Measurements from ENCODE around the gene USP22. TPM values are rescaled to one million over a fixed set of nuclear protein-coding genes. Genes with fewer than 3 reads are reported as not detected.
"Not testable (repeated sequence)": the region's sequence is repeated elsewhere in the genome, so short reads cannot be mapped to it uniquely, and the experiment has no call there.

USP22 gene
- total and polyA plus RNA-seq, 2 experiments from 2014 or later: 68.9 to 296 TPM

DNA sequence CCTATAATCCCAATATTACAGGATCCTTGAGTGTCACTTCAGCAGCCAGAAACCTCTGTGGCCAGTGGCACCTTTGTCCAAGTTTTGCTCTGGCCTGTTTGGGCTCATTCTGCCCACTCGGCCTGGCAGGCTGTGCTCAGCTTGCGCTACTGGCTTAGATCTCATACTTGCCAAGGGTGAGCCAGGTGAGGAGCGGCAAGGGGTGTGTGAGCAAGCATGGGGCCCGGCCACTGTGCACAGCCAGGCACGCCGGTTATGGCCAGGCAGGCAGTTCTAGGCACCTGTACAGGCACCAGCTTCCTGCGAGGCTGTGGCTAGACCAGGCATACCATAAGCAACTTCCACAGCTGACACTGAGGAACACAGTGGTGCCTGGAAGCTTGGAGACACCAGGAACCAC lies 16.9 kb upstream of the USP22 start (continued):
- TF ChIP-seq, protein P1, sequence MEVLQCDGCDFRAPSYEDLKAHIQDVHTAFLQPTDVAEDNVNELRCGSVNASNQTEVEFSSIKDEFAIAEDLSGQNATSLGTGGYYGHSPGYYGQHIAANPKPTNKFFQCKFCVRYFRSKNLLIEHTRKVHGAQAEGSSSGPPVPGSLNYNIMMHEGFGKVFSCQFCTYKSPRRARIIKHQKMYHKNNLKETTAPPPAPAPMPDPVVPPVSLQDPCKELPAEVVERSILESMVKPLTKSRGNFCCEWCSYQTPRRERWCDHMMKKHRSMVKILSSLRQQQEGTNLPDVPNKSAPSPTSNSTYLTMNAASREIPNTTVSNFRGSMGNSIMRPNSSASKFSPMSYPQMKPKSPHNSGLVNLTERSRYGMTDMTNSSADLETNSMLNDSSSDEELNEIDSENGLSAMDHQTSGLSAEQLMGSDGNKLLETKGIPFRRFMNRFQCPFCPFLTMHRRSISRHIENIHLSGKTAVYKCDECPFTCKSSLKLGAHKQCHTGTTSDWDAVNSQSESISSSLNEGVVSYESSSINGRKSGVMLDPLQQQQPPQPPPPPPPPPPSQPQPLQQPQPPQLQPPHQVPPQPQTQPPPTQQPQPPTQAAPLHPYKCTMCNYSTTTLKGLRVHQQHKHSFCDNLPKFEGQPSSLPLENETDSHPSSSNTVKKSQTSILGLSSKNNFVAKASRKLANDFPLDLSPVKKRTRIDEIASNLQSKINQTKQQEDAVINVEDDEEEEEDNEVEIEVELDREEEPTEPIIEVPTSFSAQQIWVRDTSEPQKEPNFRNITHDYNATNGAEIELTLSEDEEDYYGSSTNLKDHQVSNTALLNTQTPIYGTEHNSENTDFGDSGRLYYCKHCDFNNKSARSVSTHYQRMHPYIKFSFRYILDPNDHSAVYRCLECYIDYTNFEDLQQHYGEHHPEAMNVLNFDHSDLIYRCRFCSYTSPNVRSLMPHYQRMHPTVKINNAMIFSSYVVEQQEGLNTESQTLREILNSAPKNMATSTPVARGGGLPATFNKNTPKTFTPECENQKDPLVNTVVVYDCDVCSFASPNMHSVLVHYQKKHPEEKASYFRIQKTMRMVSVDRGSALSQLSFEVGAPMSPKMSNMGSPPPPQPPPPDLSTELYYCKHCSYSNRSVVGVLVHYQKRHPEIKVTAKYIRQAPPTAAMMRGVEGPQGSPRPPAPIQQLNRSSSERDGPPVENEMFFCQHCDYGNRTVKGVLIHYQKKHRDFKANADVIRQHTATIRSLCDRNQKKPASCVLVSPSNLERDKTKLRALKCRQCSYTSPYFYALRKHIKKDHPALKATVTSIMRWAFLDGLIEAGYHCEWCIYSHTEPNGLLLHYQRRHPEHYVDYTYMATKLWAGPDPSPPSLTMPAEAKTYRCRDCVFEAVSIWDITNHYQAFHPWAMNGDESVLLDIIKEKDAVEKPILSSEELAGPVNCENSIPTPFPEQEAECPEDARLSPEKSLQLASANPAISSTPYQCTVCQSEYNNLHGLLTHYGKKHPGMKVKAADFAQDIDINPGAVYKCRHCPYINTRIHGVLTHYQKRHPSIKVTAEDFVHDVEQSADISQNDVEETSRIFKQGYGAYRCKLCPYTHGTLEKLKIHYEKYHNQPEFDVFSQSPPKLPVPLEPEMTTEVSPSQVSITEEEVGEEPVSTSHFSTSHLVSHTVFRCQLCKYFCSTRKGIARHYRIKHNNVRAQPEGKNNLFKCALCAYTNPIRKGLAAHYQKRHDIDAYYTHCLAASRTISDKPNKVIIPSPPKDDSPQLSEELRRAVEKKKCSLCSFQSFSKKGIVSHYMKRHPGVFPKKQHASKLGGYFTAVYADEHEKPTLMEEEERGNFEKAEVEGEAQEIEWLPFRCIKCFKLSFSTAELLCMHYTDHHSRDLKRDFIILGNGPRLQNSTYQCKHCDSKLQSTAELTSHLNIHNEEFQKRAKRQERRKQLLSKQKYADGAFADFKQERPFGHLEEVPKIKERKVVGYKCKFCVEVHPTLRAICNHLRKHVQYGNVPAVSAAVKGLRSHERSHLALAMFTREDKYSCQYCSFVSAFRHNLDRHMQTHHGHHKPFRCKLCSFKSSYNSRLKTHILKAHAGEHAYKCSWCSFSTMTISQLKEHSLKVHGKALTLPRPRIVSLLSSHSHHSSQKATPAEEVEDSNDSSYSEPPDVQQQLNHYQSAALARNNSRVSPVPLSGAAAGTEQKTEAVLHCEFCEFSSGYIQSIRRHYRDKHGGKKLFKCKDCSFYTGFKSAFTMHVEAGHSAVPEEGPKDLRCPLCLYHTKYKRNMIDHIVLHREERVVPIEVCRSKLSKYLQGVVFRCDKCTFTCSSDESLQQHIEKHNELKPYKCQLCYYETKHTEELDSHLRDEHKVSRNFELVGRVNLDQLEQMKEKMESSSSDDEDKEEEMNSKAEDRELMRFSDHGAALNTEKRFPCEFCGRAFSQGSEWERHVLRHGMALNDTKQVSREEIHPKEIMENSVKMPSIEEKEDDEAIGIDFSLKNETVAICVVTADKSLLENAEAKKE (CRISPR knock-in tag; IDR thresholded peaks at IDR 0.05): no peak
- TF ChIP-seq, protein P2, sequence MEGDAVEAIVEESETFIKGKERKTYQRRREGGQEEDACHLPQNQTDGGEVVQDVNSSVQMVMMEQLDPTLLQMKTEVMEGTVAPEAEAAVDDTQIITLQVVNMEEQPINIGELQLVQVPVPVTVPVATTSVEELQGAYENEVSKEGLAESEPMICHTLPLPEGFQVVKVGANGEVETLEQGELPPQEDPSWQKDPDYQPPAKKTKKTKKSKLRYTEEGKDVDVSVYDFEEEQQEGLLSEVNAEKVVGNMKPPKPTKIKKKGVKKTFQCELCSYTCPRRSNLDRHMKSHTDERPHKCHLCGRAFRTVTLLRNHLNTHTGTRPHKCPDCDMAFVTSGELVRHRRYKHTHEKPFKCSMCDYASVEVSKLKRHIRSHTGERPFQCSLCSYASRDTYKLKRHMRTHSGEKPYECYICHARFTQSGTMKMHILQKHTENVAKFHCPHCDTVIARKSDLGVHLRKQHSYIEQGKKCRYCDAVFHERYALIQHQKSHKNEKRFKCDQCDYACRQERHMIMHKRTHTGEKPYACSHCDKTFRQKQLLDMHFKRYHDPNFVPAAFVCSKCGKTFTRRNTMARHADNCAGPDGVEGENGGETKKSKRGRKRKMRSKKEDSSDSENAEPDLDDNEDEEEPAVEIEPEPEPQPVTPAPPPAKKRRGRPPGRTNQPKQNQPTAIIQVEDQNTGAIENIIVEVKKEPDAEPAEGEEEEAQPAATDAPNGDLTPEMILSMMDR (conservative IDR thresholded peaks at IDR 0.05; ENCODE audit: low read depth in 2 of 2): no peak
- TF ChIP-seq EZH2phosphoT487 (IDR thresholded peaks at IDR 0.05; ENCODE audit: unreplicated experiment): no peak
- TF ChIP-seq ZNF114 (CRISPR knock-in tag; IDR thresholded peaks at IDR 0.05): no peak
- TF ChIP-seq ZNF331 (CRISPR knock-in tag; IDR thresholded peaks at IDR 0.05; ENCODE audit: low read depth): no peak

DNA sequence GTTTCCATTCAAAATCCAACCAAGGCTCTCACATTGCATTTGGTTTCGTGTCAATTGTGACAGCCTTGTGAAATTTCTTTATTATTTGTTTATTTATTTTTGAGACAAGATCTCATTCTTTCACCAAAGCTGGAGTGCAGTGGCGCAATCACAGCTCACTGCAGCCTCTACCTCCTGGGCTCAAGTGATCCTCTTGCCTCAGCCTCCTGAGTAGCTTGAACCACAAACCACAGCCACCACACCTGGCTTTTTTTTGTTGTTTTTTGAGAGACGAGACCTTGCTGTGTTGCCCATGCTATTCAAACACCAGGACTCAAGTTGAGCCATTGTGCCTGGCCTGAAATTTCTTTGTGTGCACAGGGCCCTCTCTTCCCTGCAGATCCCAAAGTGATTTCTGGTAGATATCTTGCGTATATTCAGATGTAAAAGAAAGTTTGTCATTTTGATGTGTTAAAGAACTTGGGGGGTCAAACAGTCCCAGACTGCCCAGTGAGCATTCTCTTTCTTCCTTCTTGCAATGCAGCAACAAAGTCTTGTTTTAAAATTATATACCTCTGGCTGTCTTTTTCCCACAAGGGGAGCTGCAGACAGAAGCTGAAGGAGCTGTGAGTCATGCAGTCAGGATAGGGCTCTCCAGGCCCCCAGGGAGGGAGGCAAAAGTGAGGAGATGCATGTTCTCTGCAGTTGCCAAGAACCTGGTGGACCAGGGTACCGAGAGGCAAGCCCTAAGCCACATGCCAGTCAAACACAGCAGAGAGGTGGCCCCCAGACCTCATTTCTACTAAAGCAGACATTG lies 15.5 kb upstream of the USP22 start:
- Histone ChIP-seq H3K27me3 (ENCODE audit: insufficient read depth) (no peaks in the 10 kb centered on the region), H3F3A (replicated peaks; ENCODE audit: low read depth) (no peaks in the 10 kb centered on the region; the same call in 1 of the 2 replicates), H3K4me1 (ENCODE audit: insufficient read depth) (no peaks in the 10 kb centered on the region), H2AFZ (0 out of 2 replicates have a peak overlapping the region, but pooled peaks have one; percentile 34), H3K79me2 (replicated peaks; ENCODE audit: insufficient read depth) (no peaks in the 10 kb centered on the region), H3K9me2 (ENCODE audit: insufficient read depth) (0 out of 2 replicates have a peak, but pooled peaks cover 5% of the 10 kb centered on the region), H4K20me1 (replicated peaks; ENCODE audit: insufficient read depth) (no peaks in the 10 kb centered on the region), H3K36me3 (ENCODE audit: insufficient read depth) (no peaks in the 10 kb centered on the region), H3K27ac (ENCODE audit: low read depth) (no peak overlapping the region), H3K4me2 (no peak overlapping the region), H3K4me3 (no peak overlapping the region)
- DNase-seq (ENCODE audit: low spot score): no peak
- Mint-ChIP-seq H3K4me3 (no peak overlapping the region), H3K9me3 (no peaks in the 10 kb centered on the region), H3K36me3 (ENCODE audit: low read depth) (no peaks in the 10 kb centered on the region), H3K27ac (no peak overlapping the region), H3K27me3 (ENCODE audit: insufficient read depth, low read depth, poor library complexity) (peaks cover 4% of the 10 kb centered on the region), H3K4me1 (peaks cover 5% of the 10 kb centered on the region; the same call in 2 of the 3 replicates)
- peak; percentile 37 for ATAC-seq
- TF ChIP-seq EZH2phosphoT487 (IDR thresholded peaks at IDR 0.05; ENCODE audit: unreplicated experiment) (no peak), JUNB (IDR thresholded peaks at IDR 0.05; ENCODE audit: unreplicated experiment) (no peak), ZNF331 (CRISPR knock-in tag; IDR thresholded peaks at IDR 0.05; ENCODE audit: low read depth) (no peak), EZH2 (IDR thresholded peaks at IDR 0.05; ENCODE audit: low read depth, unreplicated experiment) (no peak)
- TF ChIP-seq, protein P3, sequence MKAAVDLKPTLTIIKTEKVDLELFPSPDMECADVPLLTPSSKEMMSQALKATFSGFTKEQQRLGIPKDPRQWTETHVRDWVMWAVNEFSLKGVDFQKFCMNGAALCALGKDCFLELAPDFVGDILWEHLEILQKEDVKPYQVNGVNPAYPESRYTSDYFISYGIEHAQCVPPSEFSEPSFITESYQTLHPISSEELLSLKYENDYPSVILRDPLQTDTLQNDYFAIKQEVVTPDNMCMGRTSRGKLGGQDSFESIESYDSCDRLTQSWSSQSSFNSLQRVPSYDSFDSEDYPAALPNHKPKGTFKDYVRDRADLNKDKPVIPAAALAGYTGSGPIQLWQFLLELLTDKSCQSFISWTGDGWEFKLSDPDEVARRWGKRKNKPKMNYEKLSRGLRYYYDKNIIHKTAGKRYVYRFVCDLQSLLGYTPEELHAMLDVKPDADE (IDR thresholded peaks at IDR 0.05): no peak

DNA sequence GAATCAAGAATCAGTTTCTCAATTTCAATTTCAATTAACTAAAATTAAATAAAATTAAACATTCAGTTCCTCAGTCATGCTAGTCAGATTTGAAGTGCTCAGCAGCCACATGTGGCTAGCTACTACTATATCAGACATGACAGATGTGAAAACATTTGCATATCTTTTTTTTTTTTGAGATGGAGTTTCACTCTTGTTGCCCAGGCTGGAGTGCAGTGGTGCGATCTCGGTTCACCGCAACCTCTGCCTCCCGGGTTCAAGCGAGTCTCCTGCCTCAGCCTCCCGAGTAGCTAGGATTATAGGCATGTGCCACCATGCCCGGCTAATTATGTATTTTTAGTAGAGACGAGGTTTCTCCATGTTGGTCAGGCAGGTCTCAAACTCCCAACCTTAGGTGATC lies 10.2 kb upstream of the USP22 start:
- H3K4me3 ChIP-seq; H3K79me2 ChIP-seq (replicated peaks; ENCODE audit: insufficient read depth); H3K27me3 ChIP-seq (ENCODE audit: insufficient read depth); H3K27ac Mint-ChIP-seq; H2AFZ ChIP-seq; H4K20me1 ChIP-seq (replicated peaks; ENCODE audit: insufficient read depth); H3K9me3 Mint-ChIP-seq; H3K27ac ChIP-seq (ENCODE audit: low read depth); H3K36me3 ChIP-seq (ENCODE audit: insufficient read depth); H3K4me3 Mint-ChIP-seq; H3F3A ChIP-seq (replicated peaks; ENCODE audit: low read depth); H3K27me3 Mint-ChIP-seq (ENCODE audit: insufficient read depth, low read depth, poor library complexity); H3K9me2 ChIP-seq (ENCODE audit: insufficient read depth); DNase-seq (ENCODE audit: low spot score); H3K36me3 Mint-ChIP-seq (ENCODE audit: low read depth); ATAC-seq: not testable (repeated sequence)
- H3K4me1 Mint-ChIP-seq: peaks cover 15% of the 10 kb centered on the region
- Histone ChIP-seq H3K4me2 (0 out of 2 replicates have a peak overlapping the region, but pooled peaks have one; percentile 31), H3K4me1 (ENCODE audit: insufficient read depth) (peaks cover 18% of the 10 kb centered on the region)

Data from GM23338 (cell line).